NCI-H345 (cell line): ENCODE measurements around the gene HDGFL2.

Source experiments
- DNase-seq: peaks from one replicate; lab custom pipeline; 2025; lab: John Stamatoyannopoulos, UW

Gene HDGFL2

DNA sequence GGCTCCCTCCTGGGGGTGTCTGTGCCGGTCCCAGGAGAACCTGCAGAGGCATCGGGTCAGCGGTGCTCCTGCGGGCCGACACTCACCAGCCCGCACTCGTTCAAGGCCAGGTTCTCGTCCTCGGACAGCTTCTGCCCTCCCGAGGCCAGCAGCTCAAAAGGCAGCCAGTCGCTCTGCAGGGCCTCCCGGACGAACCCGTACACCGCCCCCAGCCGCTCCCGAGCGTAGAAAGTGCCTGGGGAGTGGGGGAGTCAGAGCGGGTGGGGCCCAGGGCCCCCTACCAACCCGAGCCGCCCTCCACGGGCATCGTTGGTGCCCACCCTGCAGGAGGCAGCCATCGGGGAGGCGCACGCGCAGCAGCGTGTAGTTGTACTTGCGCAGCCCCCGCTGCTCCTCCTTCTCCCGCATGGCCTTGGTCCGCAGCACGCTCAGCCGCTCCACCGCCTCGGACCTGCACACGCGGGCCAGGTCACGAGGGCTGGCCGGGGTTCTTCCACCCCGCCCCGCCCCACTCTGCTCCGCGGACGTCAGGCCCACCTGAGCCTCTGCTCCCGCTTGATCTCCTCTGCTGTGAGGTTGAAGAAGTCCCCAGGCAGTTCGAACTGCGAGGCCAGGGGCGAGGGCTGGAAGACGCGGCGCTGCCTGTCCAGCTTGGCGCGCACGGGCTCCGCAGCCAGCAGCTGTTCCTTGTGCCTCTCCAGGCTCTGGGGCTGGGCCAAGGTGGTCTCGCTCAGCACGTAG is 26.0 kb upstream of the HDGFL2 start:
- DNase-seq, result no peak

DNA sequence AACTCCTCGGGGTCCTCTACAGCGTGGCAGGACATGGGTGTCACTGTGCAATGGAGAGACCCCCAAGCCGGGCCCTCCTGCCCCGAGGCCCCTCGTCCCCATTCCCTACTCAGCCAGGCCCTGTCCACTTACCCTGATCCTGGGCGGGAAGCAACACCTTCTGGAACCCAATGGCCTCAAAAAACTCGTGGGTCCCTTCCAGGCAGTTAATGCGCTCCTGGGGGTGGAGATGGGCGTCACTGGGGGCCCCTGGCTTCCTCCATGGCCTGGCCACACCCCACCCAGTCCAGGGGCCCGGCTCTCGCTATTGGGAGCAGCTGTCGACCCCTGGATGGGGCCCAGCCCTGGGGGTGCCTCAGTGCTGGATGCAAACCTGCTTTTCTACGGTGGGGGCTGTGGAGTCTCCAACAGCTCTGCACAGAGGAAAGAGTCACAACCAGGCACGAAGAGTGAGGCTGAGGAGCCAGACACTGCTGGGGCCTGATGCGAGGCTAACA is 25.3 kb upstream of the HDGFL2 start:
- DNase-seq, result no peak

DNA sequence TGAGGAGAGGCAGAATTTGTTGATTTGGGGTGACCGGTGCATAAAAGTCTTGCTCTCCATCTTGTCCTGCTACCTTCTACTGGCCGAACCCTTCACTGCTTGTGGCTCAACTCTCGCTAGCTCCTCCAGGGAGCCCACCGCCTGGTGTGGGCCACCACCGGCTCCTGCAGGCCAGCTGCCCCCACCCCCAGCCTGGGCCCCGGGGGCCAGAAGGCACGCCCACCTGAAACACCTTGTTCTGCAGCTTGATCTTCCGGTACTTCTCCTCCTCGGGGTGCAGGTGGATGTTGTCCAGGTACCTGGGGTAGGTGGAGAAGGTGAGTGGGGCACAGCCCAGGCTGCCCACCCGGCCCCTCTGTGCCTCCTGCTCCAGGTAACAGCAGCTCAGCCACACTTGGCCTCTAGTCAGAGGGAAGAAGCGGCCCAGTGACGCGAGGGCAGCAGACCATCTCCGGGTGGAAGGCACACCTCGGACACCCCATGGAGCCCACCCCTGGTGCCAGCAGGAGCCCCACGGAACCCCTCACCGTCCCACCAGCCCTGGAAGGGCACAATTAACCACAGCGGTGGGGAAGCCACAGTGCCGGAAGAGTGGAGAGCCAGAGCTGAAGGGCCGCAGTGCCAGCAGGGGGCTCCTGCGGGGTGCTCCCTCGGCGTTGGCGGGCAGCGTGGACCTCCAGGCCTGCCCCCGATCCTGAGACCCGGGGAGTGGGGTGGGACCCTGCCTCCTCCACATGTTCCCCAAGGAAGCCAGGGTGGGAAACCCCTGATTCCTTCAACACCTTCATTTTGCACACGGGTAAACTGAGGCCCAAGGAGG is 24.6 kb upstream of the HDGFL2 start:
- DNase-seq, result no peak

DNA sequence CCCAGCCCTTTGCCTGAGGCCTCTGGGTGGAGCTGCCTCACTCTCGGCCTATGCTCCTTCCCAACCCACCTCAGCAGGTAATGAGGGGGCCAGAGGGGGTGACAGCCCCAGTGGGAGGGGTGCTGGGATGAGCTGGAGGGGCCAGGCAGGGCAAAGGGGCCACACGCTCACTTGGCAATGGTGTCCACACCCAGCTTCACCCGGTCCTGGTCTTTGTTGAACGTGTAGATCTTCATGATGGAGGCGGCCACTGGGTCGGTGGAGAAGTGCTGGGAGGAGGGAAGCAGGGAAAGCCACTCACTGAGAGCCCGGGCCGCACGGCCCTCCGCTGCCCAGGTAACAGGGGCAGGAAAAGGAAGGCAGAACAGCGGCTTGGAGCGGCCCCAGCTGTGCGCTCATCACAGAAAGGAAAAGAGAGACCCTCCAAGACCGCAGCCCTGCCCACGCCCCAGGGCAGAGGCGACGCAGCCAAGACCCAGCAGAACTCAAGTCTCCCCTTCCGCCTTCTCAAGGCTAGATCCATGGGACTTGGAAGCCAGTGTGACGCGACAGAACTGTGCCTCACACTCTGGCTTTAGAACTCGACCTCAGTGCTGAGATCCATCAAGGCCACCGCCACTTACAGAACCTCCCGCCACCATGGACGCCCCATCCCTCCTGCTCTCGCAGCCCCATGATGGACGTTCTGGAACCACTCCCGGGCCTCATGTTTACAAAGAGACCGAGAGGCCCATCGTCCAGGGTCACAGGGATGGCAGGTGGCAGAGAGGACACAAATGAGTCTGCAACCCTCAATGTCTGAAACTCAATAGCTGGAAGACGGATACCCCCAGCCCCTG is 23.7 kb upstream of the HDGFL2 start:
- no peak for DNase-seq

DNA sequence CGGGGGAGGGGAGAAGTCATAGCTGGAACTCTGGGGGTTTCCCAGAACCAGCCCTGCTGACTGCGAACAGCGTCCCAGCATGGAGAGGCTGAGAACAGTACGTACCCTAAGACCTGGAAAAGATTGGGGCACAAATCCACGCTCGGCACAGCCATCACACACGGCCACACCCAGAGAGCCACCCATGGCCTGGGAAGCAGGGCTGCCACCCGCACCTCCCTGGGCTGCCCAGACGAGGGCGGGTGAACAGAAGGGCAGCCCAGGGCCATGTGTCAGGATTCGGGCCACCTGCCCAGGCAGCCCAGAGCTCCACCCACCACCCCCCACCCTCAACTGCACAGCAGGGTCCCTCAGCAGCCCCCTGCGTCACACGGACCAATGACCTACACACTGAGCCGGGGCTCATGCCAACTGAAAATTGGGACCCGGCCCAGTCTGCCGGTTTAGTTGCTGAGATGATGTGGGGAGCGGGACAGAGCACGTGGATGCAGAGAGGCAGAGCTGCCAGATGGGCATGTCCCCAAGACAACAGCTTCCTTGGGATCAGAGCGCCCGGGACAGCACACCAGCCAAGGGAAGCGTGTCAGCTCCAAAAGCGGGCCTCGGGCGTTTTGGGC is 23.0 kb upstream of the HDGFL2 start:
- no peak for DNase-seq

DNA sequence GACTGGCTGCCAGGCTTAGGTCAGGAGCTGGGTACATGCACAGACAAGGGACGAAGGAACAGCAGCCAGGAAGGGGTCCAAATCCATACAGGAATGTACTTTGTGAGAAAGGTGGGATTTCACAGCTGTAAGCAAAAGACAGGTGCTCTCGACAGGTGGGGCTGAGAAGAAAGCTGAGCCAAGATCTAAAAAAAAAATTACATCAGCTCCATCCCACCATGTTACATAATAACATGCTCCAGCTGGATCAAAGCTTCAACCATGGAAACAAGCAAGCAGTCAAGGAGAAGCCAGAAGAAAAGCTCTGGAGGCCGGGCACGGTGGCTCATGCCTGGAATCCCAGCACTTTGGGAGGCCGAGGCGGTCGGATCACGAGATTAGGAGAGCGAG is 22.5 kb upstream of the HDGFL2 start:
- DNase-seq, result no peak

DNA sequence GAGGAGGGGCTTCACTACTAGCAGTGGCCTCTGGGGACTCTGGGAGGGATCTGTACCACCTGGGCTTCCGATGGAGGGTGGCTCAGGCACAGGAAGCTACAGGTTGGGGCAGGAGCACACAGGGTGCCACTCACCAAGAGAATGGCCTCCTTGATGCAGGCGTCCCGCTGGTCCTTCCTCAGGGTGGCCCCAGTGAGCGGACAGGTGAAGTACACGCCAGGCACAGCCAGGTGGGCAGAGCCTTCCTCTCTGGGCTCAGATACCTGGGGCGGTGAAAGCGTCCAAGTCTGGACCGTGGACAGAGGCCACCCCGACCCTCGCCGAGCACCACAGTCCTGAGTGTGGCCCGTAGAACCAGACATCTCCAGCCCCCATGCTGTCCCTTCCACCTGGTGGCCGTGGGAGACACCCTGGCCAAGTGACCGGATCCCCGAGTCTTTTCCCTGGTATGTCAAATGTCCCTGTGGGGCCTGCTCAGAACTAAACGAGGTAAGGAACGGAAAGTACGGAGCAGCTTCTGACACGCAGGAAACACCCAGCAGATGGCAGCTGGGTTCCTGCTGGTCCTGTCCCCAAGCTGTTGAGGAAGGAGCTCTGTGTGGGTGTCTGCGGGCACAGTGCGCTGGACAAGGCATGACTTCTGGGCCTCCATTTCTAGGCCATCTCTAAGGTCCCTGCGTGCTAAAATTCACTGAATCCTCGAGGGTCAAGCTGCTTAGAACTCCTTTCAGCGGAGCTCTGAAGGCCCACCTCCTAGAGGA is 19.7 kb upstream of the HDGFL2 start:
- no peak for DNase-seq

DNA sequence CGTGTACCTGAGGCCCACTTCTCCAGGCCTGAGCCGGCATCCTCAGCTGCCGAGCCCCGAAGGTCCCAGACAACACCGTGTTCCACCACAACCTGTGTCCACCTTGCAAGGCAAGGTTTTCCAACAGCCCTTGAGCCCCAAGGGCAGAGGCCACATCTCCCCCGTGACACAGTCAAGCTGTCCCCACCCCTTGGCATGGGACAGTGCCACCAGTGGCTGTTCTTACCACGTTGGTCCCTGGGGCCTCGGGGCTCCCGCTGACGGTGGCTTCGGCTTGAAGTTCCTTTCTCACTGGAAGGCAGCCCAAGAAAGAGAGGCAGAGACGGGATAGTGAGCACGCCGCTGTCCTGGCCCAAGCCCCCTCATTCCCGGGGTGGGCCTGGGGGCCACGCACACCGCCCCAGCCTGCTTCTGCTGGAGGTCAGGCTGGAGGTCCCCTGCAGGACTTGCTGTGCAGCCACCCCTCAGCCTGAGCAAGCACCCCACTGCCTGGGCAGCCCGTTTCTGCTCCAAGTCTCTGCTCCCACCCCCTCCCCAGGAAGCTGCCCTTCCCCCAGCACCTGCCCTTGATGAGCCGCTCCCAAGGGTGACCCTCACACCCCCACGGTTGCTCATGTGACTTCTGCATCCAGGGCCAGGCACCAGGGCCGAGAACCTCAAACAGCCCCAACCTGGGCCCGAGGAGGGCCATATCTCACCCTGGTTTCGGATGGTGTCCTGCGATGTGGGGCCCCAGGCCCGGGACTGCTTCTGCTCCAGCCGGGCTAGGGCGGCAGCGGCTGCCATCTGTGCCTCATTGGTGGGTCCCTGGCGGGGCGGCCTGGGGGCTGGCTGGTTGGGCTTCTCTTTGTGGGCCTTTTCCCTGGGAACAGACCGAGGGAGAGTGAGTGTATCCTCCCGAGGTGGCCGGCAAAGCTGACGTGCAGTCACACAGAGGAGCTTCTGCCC is 18.6 kb upstream of the HDGFL2 start:
- no peak for DNase-seq

DNA sequence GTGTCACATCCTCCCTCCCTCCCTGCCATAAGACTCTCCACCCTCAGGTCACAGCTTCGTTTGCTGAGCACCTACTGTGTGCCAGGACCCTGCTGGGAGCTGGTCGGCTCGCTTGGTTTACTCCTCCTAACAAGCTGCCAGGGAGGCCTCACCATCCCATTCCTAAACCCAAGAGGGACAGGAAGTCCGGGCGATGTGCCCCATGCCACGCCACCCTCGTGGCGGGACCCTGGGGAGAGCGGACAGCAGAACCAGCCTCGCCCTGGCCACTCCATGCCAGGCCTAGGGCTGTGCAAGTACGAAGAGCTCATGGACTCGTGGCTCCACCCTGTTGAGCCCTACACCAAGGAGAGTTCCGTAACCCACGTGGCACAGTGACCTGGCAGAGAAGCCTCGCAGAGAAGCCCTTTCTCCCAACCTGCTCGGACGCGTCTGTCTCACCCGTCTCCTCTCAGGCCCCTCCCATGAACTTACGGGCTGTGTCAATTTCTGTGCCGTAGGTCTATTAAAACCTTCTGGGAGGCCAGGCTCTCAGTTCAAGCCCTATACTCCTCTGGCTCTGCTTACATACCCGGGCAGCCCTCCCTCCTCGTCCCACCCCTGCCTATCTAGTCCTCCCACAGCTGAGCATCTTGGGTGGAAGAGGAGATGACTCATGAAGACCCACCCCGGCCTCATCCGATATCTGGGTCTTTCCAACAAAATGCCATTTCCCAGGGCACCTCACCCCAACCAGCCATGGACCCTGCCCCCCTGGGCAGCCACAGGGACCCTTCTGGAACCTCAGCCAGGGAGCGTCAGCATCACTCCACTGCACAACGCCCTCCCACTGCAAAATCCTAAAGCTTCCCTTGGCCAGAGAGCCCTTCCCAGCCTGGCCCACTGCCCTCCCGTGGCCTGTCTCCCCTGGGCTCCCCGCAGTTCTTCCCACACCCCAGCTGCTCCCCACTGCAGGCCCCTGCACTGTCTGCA is 17.1 kb upstream of the HDGFL2 start:
- no peak for DNase-seq

DNA sequence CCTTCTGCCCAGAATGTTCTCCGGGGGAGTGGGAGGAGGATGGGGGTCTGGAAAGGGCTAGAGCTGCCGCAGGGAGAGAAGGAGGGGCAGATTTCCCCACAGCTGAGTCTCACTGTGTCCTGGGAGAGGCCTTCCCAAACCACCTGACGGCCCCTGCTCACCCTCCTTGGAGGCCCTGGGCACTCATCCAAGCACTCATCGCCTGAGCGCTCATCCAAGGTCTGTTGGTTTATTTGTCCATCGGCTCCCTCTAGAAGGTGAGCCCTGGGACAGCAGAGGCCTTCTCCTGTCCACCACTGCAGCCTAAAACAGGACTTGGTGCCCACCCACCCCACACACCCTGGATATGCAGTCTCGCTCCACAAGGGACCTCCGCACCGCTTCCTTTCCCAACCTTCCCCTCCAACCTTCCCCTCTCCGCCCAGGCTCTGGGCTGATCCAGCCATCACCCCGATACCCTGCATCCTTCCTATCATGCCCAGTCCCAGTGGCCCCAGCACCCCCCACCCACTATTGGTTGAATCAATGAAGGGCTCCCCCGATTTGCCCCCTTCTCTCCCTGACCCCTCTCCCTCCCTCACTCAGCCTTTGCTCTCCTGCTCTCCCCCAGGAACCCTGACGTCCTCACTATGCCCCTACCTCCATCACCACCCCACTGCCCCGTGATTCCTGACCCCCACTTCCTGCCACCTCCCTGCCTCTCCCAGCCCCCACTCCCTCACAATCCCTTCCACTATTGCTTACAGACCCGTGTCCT is 16.2 kb upstream of the HDGFL2 start:
- DNase-seq, result peak; percentile 40

DNA sequence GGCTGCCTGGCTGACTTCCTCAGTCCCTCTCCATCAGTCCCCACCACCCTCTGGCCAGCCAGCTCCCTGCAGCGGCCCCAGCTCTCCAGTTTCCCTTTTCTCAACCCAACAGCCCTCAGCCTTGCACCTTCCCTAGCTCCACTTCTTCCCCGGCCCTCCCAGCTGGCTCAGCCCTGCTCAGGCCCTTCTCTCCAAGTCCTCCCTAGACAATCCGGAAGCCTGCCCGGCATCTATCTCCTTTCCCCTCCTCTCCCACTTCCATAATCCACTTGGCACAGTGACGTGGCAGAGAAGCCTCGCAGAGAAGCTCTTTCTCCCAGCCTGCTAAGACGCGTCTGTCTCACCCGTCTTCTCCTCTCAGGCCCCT is 15.6 kb upstream of the HDGFL2 start:
- peak; percentile 28 for DNase-seq

DNA sequence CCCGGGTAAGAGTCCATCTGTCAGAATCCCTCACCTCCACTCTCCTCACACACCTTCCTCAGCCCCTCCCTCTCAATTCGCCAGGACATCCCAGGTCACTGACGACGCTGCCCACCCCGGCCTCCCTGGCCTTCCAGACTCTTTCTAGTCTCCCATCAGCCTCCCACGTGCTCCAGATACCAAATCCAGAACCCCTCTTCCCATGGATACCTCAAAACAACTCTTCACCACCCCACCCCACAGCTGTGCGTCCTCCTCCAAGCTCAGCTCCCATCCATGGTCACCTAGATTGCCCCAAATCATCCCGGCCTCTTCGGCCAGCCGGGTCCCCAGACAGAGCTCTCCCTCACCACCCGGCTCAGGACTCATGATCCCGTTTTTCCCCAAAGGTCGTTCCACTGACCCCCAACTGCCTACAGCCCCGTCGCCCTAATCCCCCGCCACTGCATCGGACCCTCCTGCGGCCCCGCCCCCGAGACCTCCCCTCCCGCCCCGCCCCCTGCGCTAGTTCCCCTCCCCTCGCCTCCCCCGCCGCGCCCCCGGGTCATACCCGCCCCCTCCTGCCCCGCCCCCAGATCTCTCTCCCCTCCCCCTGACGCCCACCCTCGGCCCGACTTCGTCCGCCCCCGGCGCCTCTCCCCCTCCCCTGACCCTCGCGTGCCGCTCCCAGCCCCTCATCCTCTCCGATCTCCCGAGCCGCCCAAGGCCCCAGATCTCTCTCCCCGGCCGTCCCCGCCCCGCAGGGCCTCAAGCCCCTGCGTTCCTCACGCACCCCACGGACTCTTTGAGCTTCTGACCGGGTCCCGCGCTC is 15.0 kb upstream of the HDGFL2 start:
- DNase-seq, result peak; percentile 60

DNA sequence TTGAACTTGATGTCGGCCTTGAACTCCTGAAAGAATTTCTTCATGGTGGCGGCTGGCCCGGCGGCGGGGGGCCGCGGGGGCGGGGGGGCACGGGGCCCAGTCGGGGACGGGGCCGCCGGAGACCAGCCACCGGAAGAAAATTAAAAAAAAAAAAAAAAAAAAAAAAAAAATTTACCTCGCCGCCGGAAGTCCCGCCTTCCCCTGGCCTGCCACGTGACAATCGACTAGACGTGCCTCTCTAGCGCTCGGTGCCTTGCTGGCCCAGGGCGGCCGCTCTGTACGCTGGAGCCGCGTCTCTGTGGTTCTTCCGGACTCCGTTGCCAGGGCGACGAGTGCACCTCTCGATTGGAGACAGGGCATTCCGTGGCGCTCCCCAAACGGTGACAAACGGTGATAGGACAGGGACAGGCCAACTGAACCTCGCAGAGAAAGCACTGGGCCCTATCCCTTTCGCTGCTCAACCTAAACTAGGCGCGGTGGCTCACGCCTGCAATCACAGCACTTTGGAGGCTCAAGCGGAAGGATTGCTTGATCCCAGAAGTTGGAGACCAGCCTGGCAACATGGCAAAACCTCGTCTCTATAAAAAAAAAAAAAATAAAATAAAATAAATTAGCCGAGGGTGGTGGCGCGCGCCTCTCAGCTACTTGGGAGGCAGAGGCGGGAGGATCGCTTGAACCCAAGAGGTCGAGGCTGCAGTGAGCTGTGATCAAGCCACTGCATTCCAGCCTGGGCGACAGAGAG is 14.3 kb upstream of the HDGFL2 start, which contains the start of gene UBXN6:
Gene UBXN6, minus strand, starts transcription at position 141 of the 742 bp plus-strand sequence. Its CDS starts 97 bp downstream, at position 44.
- DNase-seq, result peak; percentile 98

DNA sequence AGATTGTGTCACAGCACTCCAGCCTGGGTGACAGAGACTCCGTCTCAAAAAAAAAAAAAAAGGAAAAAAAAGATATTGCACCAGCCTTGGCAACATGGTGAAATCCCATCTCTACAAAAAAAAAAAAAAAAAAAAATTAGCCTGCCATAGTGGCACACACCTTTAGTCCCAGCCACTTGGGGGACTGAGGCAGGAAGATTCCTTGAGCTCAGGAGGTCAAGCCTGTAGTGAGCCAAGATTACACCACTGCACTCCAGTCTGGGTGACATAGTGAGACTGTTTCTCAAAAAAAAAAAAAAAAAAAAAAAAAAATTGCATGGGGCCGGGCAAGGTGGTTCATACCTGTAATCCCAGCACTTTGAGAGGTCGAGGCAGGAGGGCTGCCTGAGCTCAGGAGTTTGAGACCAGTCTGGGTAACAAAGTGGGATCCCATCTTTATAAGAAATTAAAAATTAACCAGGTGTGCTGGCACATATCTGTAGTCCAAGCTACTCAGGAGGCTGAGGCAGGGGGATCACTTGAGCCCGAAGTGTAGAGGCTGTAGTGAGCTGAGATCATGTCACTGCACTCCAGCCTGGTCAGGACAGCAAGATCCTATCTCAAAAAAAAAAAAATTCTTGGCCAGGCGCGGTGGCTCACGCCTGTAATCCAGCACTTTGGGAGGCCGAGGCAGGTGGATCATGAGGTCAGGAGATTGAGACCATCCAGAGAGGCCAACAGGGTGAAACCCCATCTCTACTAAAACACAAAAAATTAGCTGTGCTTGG is 7.1 kb upstream of the HDGFL2 start:
- no peak for DNase-seq

DNA sequence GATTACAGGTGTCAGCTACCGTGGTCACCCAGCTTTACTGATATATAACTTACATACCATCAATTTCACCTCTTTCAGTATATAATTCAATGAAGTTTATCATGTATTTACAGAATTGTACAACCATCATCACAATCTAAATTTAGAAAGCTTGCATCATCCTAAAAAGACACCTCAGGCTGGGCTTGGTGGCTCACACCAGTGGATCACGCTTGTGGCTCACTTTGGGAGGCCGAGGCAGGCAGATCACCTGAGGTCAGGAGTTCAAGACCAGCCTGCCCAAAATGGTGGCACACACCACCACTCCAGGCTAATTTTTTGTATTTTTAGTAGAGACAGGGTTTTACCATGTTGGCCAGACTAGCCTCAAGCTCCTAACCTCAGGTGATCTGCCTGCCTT is 4.3 kb upstream of the HDGFL2 start:
- DNase-seq, result no peak
